Measurements from ENCODE around the gene WNT9B. TPM values are rescaled to one million over a fixed set of nuclear protein-coding genes. Genes with fewer than 3 reads are reported as not detected.

WNT9B gene
- total and polyA plus RNA-seq, 4 donors = 0.08 to 0.14 (median 0.10) TPM; not detected in 1

DNA sequence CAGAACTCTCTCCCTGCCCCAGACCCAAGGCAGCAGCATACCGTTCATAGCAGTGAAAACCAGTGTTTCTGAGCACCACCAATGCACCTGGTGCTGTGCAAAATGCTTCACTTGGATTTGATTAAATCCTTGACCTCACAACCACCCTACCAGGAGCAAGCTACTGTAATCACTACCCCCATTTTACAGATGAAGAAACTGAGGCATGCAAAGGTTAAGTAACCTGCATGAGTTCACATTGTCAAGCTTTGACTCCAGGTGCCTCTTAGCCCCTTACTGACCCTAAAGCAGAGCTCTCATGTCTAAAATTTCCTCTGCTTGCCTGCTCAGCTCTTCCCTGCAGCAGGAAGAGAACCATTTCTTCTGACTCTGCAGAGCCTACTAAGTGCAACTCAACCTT lies 37.3 kb downstream of the WNT9B start:
- Histone ChIP-seq H3K27me3 (ENCODE audit: control insufficient read depth in 4 of 4, insufficient read depth in 4 of 4, low read length in 3 of 4) (no peaks in the 10 kb centered on the region), H3K36me3 (ENCODE audit: control insufficient read depth in 4 of 4, insufficient read depth in 3 of 4, low read depth in 1 of 4, low read length in 3 of 4) (no peaks in the 10 kb centered on the region), H3K4me1 (ENCODE audit: control insufficient read depth in 4 of 4, insufficient read depth in 4 of 4, low read length in 3 of 4) (no peaks in the 10 kb centered on the region), H3K4me3 (ENCODE audit: low read depth in 1 of 3, low read length in 3 of 3) (no peak overlapping the region), H3K9me3 (ENCODE audit: control insufficient read depth in 4 of 4, low read length in 3 of 4) (no peaks in the 10 kb centered on the region), H3K27ac (ENCODE audit: low read depth in 1 of 2, low read length in 2 of 2) (no peak overlapping the region), H3K9ac (ENCODE audit: low read depth in 1 of 2, low read length in 2 of 2) (no peak overlapping the region)
- WGBS = 94% methylated on average over 1 of the region's 1 CpG
- no peak for TF ChIP-seq NR2F2 (IDR thresholded peaks at IDR 0.05)
- TF ChIP-seq FOXA1 (IDR thresholded peaks at IDR 0.05) = no peak
- TF ChIP-seq, protein P1, sequence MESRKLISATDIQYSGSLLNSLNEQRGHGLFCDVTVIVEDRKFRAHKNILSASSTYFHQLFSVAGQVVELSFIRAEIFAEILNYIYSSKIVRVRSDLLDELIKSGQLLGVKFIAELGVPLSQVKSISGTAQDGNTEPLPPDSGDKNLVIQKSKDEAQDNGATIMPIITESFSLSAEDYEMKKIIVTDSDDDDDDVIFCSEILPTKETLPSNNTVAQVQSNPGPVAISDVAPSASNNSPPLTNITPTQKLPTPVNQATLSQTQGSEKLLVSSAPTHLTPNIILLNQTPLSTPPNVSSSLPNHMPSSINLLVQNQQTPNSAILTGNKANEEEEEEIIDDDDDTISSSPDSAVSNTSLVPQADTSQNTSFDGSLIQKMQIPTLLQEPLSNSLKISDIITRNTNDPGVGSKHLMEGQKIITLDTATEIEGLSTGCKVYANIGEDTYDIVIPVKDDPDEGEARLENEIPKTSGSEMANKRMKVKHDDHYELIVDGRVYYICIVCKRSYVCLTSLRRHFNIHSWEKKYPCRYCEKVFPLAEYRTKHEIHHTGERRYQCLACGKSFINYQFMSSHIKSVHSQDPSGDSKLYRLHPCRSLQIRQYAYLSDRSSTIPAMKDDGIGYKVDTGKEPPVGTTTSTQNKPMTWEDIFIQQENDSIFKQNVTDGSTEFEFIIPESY (IDR thresholded peaks at IDR 0.05) = no peak
- TF ChIP-seq JUND (IDR thresholded peaks at IDR 0.05) = no peak
- TF ChIP-seq, protein P2, sequence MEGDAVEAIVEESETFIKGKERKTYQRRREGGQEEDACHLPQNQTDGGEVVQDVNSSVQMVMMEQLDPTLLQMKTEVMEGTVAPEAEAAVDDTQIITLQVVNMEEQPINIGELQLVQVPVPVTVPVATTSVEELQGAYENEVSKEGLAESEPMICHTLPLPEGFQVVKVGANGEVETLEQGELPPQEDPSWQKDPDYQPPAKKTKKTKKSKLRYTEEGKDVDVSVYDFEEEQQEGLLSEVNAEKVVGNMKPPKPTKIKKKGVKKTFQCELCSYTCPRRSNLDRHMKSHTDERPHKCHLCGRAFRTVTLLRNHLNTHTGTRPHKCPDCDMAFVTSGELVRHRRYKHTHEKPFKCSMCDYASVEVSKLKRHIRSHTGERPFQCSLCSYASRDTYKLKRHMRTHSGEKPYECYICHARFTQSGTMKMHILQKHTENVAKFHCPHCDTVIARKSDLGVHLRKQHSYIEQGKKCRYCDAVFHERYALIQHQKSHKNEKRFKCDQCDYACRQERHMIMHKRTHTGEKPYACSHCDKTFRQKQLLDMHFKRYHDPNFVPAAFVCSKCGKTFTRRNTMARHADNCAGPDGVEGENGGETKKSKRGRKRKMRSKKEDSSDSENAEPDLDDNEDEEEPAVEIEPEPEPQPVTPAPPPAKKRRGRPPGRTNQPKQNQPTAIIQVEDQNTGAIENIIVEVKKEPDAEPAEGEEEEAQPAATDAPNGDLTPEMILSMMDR (IDR thresholded peaks at IDR 0.05; ENCODE audit: low read depth, low read length, missing input control) = no peak
- no peak for TF ChIP-seq YY1 (IDR thresholded peaks at IDR 0.05)
- TF ChIP-seq GABPA (IDR thresholded peaks at IDR 0.05 in 1 of 2, conservative IDR thresholded peaks at IDR 0.05 in 1 of 2) = no peak
- no peak for TF ChIP-seq RXRA (IDR thresholded peaks at IDR 0.05)
- no peak for TF ChIP-seq SP1 (IDR thresholded peaks at IDR 0.05)
- TF ChIP-seq TAF1 (conservative IDR thresholded peaks at IDR 0.05) = no peak
- TF ChIP-seq FOXA2 (IDR thresholded peaks at IDR 0.05) = no peak
- no peak for TF ChIP-seq HNF4A (conservative IDR thresholded peaks at IDR 0.05)
- TF ChIP-seq, protein P3, sequence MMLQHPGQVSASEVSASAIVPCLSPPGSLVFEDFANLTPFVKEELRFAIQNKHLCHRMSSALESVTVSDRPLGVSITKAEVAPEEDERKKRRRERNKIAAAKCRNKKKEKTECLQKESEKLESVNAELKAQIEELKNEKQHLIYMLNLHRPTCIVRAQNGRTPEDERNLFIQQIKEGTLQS (IDR thresholded peaks at IDR 0.05) = no peak
- no peak for DNase-seq (ENCODE audit: low spot score)

DNA sequence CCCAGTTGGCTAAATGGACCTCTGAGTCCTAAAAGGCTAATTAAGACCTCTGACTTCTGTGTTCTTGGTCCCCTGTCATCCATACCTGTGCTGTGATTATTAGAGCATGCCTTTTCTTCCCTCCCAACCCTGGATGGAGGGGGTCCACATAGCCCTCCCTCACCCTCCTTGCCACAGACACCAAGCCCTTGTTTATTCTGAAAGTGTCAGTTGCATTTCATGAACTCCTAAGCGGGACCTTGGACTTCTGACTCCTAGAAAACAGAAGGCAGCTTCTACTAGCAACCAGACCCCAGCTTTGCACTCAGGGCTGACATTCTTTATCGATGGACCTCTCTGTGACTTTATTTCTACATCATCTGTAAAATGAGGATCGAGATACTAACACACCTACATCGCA lies 38.1 kb downstream of the WNT9B start:
- Histone ChIP-seq H3K4me3 (ENCODE audit: low read depth in 1 of 3, low read length in 3 of 3) (no peak overlapping the region), H3K9ac (ENCODE audit: low read depth in 1 of 2, low read length in 2 of 2) (no peak overlapping the region), H3K27ac (ENCODE audit: low read depth in 1 of 2, low read length in 2 of 2) (no peak overlapping the region), H3K27me3 (ENCODE audit: control insufficient read depth in 4 of 4, insufficient read depth in 4 of 4, low read length in 3 of 4) (no peaks in the 10 kb centered on the region), H3K36me3 (ENCODE audit: control insufficient read depth in 4 of 4, insufficient read depth in 3 of 4, low read depth in 1 of 4, low read length in 3 of 4) (no peaks in the 10 kb centered on the region), H3K9me3 (ENCODE audit: control insufficient read depth in 4 of 4, low read length in 3 of 4) (no peaks in the 10 kb centered on the region), H3K4me1 (ENCODE audit: control insufficient read depth in 4 of 4, insufficient read depth in 4 of 4, low read length in 3 of 4) (no peaks in the 10 kb centered on the region)
- WGBS = 73% methylated on average over 4 of the region's 4 CpGs
- TF ChIP-seq EGR1 (IDR thresholded peaks at IDR 0.05; ENCODE audit: low read depth in 2 of 2) = no peak
- TF ChIP-seq YY1 (IDR thresholded peaks at IDR 0.05) = no peak
- TF ChIP-seq HNF4G (IDR thresholded peaks at IDR 0.05) = no peak
- no peak for TF ChIP-seq GABPA (IDR thresholded peaks at IDR 0.05 in 1 of 2, conservative IDR thresholded peaks at IDR 0.05 in 1 of 2)
- TF ChIP-seq, protein P3 (IDR thresholded peaks at IDR 0.05) = no peak
- no peak for TF ChIP-seq NR2F2 (IDR thresholded peaks at IDR 0.05)
- no peak for TF ChIP-seq JUND (IDR thresholded peaks at IDR 0.05)
- no peak for TF ChIP-seq FOXA2 (IDR thresholded peaks at IDR 0.05)
- no peak for TF ChIP-seq RXRA (IDR thresholded peaks at IDR 0.05)
- no peak for DNase-seq (ENCODE audit: low spot score)

All from liver (tissue), 9 donors.